Mesothelial cell of epicardium (in vitro differentiated cells): ENCODE measurements around the gene KCNH1. TPM values are rescaled to one million over a fixed set of nuclear protein-coding genes. Genes with fewer than 3 reads are reported as not detected.

ENCODE experiments used
- DNase-seq, 2 experiments: peaks; one replicate each; pipeline ENCODE4 v3.0.0; 2021; ENCODE audit warnings: low spot score in 2 of 2; ENCODE audit not compliant: unreplicated experiment in 2 of 2
- H3K27ac Mint-ChIP-seq: 2 replicates; pipeline ENCODE4 v1.8.0; 2021; ENCODE audit warnings: mixed read lengths
- H3K27me3 Mint-ChIP-seq: 2 replicates; pipeline ENCODE4 v1.8.0; 2021; ENCODE audit warnings: low read depth, mixed read lengths
- H3K36me3 Mint-ChIP-seq: 2 replicates; pipeline ENCODE4 v1.8.0; 2021; ENCODE audit warnings: mixed read lengths
- H3K4me1 Mint-ChIP-seq: 2 replicates; pipeline ENCODE4 v1.8.0; 2021; ENCODE audit warnings: mixed read lengths
- H3K4me3 Mint-ChIP-seq: 2 replicates; pipeline ENCODE4 v1.8.0; 2021; ENCODE audit warnings: mild to moderate bottlenecking, moderate library complexity, mixed read lengths
- H3K9me3 Mint-ChIP-seq: 2 replicates; pipeline ENCODE4 v1.8.0; 2021; ENCODE audit warnings: mixed read lengths
- total RNA-seq: library from RNA; stranded (reverse); gene quantifications from 3 replicates; pipeline ENCODE4 v1.2.1, GENCODE V29; 2021
- TF ChIP-seq, protein P1 (sequence below): fragments of 200-600 bp; sonication (generic); IDR thresholded peaks from one replicate; pipeline ENCODE4 v1.5.0; 2021; ENCODE audit warnings: antibody characterized with exemption; ENCODE audit not compliant: unreplicated experiment

KCNH1 gene
- total RNA-seq, 1 donor from 2014 or later: 0.34 TPM

DNA sequence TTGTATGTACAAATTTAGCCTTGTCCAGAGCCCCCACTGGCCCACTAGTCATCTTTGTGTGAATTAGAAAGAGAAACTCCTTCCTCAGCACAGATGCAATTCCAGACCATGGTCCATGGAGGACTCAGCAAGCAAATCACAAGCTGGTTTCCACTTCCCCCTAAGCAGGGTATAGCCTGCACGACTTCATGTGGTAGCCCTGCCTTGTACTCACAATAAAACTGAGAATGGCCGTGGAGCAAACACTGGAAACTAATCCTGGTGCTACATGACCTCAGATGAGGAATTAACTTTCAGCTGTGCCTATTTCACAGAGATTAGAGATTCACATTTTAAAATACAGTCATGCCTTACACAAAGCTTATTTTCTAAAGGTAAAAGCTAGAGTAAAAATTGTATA lies 32.5 kb downstream of the KCNH1 start:
- no peak for DNase-seq
- Mint-ChIP-seq H3K27me3 (peaks cover 6% of the 10 kb centered on the region), H3K4me1 (peaks cover 4% of the 10 kb centered on the region), H3K4me3 (no peak overlapping the region), H3K36me3 (no peaks in the 10 kb centered on the region), H3K27ac (no peak overlapping the region), H3K9me3 (no peaks in the 10 kb centered on the region)
- TF ChIP-seq, protein P1, sequence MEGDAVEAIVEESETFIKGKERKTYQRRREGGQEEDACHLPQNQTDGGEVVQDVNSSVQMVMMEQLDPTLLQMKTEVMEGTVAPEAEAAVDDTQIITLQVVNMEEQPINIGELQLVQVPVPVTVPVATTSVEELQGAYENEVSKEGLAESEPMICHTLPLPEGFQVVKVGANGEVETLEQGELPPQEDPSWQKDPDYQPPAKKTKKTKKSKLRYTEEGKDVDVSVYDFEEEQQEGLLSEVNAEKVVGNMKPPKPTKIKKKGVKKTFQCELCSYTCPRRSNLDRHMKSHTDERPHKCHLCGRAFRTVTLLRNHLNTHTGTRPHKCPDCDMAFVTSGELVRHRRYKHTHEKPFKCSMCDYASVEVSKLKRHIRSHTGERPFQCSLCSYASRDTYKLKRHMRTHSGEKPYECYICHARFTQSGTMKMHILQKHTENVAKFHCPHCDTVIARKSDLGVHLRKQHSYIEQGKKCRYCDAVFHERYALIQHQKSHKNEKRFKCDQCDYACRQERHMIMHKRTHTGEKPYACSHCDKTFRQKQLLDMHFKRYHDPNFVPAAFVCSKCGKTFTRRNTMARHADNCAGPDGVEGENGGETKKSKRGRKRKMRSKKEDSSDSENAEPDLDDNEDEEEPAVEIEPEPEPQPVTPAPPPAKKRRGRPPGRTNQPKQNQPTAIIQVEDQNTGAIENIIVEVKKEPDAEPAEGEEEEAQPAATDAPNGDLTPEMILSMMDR: no peak

GRCh38 chr1:211099393-211099792 lies 34.6 kb downstream of the KCNH1 start:
- no peak overlapping the region for H3K4me3 Mint-ChIP-seq
- H3K36me3 Mint-ChIP-seq: no peaks in the 10 kb centered on the region
- DNase-seq: no peak
- no peak overlapping the region for H3K27ac Mint-ChIP-seq
- H3K27me3 Mint-ChIP-seq: peaks cover 6% of the 10 kb centered on the region
- peaks cover under 1% of the 10 kb centered on the region for H3K9me3 Mint-ChIP-seq
- H3K4me1 Mint-ChIP-seq: peaks cover 4% of the 10 kb centered on the region
- TF ChIP-seq, protein P1: no peak

DNA sequence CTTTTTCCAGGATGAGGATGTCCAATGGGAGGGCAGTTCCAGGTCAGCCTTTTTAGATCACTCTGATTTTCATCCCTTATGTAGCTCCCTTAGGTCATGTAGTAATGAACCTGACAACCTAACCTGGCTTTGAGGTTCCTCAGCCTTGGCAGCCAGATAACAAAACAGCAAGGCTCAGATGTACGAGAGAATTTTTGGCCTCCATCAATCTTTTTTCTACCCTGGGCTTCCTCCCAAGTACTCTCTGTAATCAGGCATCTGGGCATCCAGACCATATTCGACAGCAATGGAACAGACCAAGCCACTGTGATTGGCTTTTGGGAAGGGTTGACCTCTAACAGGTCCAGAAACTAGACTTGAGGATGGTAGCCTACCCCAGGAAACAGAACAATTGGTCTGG lies 38.6 kb downstream of the KCNH1 start:
- TF ChIP-seq, protein P1: no peak
- Mint-ChIP-seq H3K4me1 (no peaks in the 10 kb centered on the region), H3K27ac (no peak overlapping the region), H3K9me3 (peaks cover 4% of the 10 kb centered on the region), H3K4me3 (no peak overlapping the region), H3K36me3 (no peaks in the 10 kb centered on the region), H3K27me3 (peaks cover 4% of the 10 kb centered on the region)
- DNase-seq: no peak

DNA sequence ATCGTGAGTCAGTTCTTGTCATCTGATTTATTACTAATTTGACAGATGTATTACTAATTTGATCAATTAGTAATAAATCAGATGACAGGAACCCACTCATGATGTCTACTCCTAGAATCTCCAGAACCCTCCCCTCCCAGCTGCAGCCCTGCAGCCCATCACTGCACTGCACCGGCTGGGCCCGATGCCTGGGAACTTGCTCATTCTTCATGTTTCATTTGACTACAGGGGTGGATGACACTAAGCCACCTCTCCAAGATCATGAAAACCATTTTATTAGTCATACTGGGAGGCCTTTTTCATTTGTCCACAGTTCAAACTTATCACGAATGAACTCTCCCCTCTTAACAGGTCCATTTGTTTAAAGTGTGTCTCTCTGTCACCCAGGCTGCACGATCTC lies 41.0 kb downstream of the KCNH1 start:
- H3K27me3 Mint-ChIP-seq: peaks cover 5% of the 10 kb centered on the region
- no peak overlapping the region for H3K27ac Mint-ChIP-seq
- TF ChIP-seq, protein P1: no peak
- DNase-seq: no peak
- H3K36me3 Mint-ChIP-seq: no peaks in the 10 kb centered on the region
- no peaks in the 10 kb centered on the region for H3K4me1 Mint-ChIP-seq
- peaks cover 4% of the 10 kb centered on the region for H3K9me3 Mint-ChIP-seq
- no peak overlapping the region for H3K4me3 Mint-ChIP-seq

DNA sequence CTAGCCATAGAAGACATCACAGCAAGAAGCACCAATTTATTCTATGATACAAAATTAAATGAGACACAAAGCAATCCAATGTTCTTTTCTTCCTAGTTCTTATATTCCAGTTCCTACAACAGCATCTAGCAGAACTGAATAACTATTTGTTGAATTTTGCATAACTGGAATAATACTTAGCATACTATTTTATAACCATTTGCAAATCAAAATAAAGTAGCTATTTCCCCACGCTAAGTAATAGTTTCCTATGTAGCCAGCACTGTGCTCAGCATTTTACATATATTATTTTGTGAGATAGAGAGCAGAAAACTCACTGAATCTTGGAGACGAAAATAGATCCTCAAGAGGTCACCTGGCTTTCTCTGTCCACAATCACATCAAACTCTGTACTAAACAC lies 42.1 kb downstream of the KCNH1 start:
- H3K36me3 Mint-ChIP-seq: no peaks in the 10 kb centered on the region
- H3K27me3 Mint-ChIP-seq: peaks cover 5% of the 10 kb centered on the region
- H3K4me3 Mint-ChIP-seq: no peak overlapping the region
- TF ChIP-seq, protein P1: no peak
- H3K4me1 Mint-ChIP-seq: no peaks in the 10 kb centered on the region
- no peak overlapping the region for H3K27ac Mint-ChIP-seq
- DNase-seq: no peak
- H3K9me3 Mint-ChIP-seq: peaks cover 4% of the 10 kb centered on the region

GRCh38 chr1:211089536-211089935 lies 44.4 kb downstream of the KCNH1 start:
- no peak for DNase-seq
- H3K27ac Mint-ChIP-seq: no peak overlapping the region
- no peaks in the 10 kb centered on the region for H3K36me3 Mint-ChIP-seq
- TF ChIP-seq, protein P1: no peak
- peaks cover 11% of the 10 kb centered on the region for H3K27me3 Mint-ChIP-seq
- H3K9me3 Mint-ChIP-seq: peaks cover 4% of the 10 kb centered on the region
- H3K4me1 Mint-ChIP-seq: no peaks in the 10 kb centered on the region
- H3K4me3 Mint-ChIP-seq: no peak overlapping the region
